Measurements from ENCODE around the gene FBXO48. TPM values are rescaled to one million over a fixed set of nuclear protein-coding genes. Genes with fewer than 3 reads are reported as not detected.

Gene FBXO48
- total RNA-seq, 2 experiments from 2014 or later = 1.1 to 1.2 TPM

DNA sequence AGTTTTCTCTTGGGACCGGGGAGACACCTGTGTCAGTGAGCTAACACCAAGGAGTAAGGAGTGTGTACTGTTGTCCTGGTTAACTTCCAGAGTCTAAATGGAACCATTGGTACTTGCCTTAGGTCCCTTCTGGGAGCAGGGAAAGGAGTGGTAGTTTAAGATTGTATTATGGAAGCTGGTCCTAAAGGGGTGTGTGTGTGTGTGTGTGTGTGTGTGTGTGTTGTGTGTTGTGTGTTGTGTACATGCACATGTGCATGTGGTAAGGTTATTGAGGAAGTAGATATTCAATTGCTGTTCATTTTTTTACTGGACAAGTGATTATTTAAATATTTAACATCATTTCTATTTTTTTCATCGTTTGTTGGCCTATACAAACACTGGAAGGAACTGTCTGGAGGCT, 1.7 kb upstream of the FBXO48 start:
- Mint-ChIP-seq H3K9me3 (no peaks in the 10 kb centered on the region), H3K27ac (no peak overlapping the region), H3K4me3 (peak overlapping the region; percentile 94), H3K4me1 (ENCODE audit: low read depth) (peaks cover 43% of the 10 kb centered on the region), H3K36me3 (ENCODE audit: low read depth) (peaks cover 2% of the 10 kb centered on the region), H3K27me3 (ENCODE audit: low read depth) (no peaks in the 10 kb centered on the region)
- DNase-seq = no peak
- intact Hi-C loops (cut with micrococcal nuclease) = loop anchor here (5.0 kb wide), 1 partner anchor 48 kb away; no protein-coding TSS in a partner anchor
- CTCF ChIA-PET = interaction anchor here (0.6 to 6.7 kb wide), 8 partner anchors 19 to 458 kb away, joined by 3 to 60 read pairs (median 4); no protein-coding TSS in a partner anchor

DNA sequence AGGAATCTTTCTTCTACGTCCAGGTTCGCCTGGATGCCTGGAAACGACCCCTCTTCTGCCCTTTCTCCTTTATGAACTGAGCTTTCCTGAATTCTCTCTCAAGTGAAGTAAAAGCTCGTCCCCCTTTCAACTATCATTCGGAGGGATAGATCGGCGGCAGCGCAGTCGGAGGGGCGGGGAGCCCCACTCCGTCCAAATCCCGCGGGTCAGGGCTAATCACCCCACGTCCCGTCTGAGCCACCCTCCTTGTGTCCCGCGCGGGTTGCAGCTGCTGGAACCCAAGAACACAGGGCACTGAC, 367 bp downstream of the FBXO48 start:
- H3K27ac Mint-ChIP-seq = peak overlapping the region; percentile 93
- CTCF ChIA-PET = interaction anchor here (0.9 to 6.7 kb wide), 14 partner anchors 13 to 460 kb away, joined by 3 to 60 read pairs (median 5); partner anchors contain the start of gene PROKR1

DNA sequence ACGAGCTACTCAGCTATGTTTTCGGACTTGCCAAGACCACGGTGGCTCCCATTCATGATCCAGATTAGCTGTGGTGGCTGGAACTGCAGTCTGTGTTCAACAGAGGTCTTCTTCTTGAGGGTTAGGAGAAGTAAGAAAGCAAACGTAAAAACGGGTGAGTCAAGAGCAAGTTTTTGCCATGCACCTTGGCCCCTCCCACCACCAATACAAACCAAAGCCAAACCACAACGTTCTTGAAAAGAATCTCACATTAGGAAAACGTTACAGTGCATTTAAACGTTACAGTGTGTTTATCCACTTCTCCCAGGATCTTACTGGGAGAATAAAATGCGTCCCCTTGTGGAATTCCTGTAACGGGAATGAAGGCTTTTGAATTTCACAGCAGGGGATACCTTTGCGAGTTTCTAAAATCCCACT, 725 bp downstream of the FBXO48 start:
- H3K27ac Mint-ChIP-seq = peak overlapping the region; percentile 93
- H3K4me1 Mint-ChIP-seq (ENCODE audit: low read depth) = peaks cover 40% of the 10 kb centered on the region
- H3K4me3 Mint-ChIP-seq = peak overlapping the region; percentile 94
- intact Hi-C loops (cut with micrococcal nuclease) = loop anchor here (5.0 kb wide), 1 partner anchor 51 kb away; no protein-coding TSS in a partner anchor
- H3K36me3 Mint-ChIP-seq (ENCODE audit: low read depth) = peaks cover 2% of the 10 kb centered on the region
- no peaks in the 10 kb centered on the region for H3K27me3 Mint-ChIP-seq (ENCODE audit: low read depth)
- CTCF ChIA-PET = interaction anchor here (0.6 to 6.7 kb wide), 16 partner anchors 12 to 460 kb away, joined by 3 to 60 read pairs (median 4); partner anchors contain the start of gene PROKR1
- H3K9me3 Mint-ChIP-seq = no peaks in the 10 kb centered on the region
- peak; percentile 84 for DNase-seq

More for the DNA sequence above, 367 bp downstream of the FBXO48 start:
- DNase-seq = no peak
- H3K27me3 Mint-ChIP-seq (ENCODE audit: low read depth) = no peaks in the 10 kb centered on the region
- H3K4me3 Mint-ChIP-seq = peak overlapping the region; percentile 94
- peaks cover 2% of the 10 kb centered on the region for H3K36me3 Mint-ChIP-seq (ENCODE audit: low read depth)
- no peaks in the 10 kb centered on the region for H3K9me3 Mint-ChIP-seq
- peaks cover 40% of the 10 kb centered on the region for H3K4me1 Mint-ChIP-seq (ENCODE audit: low read depth)
- intact Hi-C loops (cut with micrococcal nuclease) = loop anchor here (1.0 to 5.0 kb wide), 17 partner anchors 42 to 588 kb away; partner anchors contain the start of genes C1D and PNO1

DNA sequence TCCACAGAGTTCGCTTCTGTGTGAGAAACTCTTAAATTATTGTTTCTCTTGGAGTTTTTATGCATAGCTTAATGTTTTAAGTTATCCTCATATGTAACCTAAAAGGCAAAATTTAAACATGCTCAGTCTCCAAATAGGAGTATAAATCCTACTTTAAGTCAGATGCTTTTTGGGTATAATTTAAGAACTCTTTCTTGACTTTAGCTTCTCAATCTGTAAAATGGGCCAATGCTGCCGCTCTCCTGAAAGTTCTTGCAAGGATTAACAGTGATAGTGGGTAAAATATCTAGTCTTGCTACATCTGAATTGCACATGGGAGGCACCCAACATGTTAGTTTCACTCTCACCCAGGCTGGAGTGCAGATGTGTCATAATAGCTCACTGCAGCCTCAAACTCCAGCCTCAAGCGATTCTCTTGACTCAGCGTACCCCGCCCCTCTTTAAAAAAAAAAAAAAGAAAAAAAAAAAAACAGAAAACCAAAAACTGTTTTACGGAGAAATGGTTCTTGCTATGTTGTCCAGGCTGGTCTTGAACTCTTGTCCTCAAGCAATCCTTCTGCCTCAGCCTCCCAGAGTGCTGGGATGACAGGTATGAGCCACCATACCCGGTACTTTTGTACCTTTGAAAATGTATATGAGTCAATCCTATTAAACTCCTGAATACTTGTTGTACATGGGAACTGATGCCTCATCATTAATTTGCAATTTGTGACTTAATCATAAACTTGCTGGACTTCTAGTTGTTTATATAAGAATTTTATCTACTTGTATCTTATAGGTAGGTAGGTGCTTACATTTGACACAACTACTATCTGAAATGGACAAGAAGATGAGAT, 1.8 kb downstream of the FBXO48 start:
- H3K9me3 Mint-ChIP-seq = no peaks in the 10 kb centered on the region
- CTCF ChIA-PET = interaction anchor here (0.6 to 6.7 kb wide), 20 partner anchors 11 to 461 kb away, joined by 3 to 60 read pairs (median 6); partner anchors contain the start of gene PROKR1

DNA sequence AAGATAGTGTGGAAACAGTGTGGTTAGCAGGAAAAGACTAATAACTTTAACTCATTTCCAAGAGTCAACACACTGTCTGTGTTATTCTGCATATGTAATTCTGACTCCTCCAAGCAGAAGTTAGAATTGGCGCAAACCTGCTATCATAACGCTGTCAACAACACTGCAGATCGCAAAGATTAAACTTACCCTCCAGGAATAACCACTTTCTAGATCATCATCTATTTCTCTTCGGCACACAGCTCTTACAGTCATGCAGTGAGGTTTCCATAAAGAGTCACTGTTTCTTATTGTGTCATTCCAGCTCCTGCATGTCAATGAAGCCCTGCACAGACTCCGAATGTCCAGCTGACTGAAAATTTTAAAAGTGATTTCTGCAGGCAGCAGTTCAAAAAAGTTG, 2.4 kb downstream of the FBXO48 start:
- H3K9me3 Mint-ChIP-seq = no peaks in the 10 kb centered on the region
- no peak overlapping the region for H3K27ac Mint-ChIP-seq
- no peak overlapping the region for H3K4me3 Mint-ChIP-seq
- peaks cover 2% of the 10 kb centered on the region for H3K36me3 Mint-ChIP-seq (ENCODE audit: low read depth)
- H3K4me1 Mint-ChIP-seq (ENCODE audit: low read depth) = peaks cover 34% of the 10 kb centered on the region
- intact Hi-C loops (cut with micrococcal nuclease) = loop anchor here (5.0 kb wide), 1 partner anchor 53 kb away; no protein-coding TSS in a partner anchor
- CTCF ChIA-PET = interaction anchor here (0.6 to 6.7 kb wide), 17 partner anchors 11 to 462 kb away, joined by 3 to 60 read pairs (median 6); no protein-coding TSS in a partner anchor
- H3K27me3 Mint-ChIP-seq (ENCODE audit: low read depth) = no peaks in the 10 kb centered on the region
- no peak for DNase-seq

More for the DNA sequence above, 1.8 kb downstream of the FBXO48 start:
- peaks cover 2% of the 10 kb centered on the region for H3K36me3 Mint-ChIP-seq (ENCODE audit: low read depth)
- peak overlapping the region; percentile 93 for H3K27ac Mint-ChIP-seq
- intact Hi-C loops (cut with micrococcal nuclease) = loop anchor here (5.0 kb wide), 1 partner anchor 52 kb away; no protein-coding TSS in a partner anchor
- peaks cover 40% of the 10 kb centered on the region for H3K4me1 Mint-ChIP-seq (ENCODE audit: low read depth)
- H3K4me3 Mint-ChIP-seq = peak overlapping the region; percentile 94
- no peaks in the 10 kb centered on the region for H3K27me3 Mint-ChIP-seq (ENCODE audit: low read depth)
- peak; percentile 74 for DNase-seq

DNA sequence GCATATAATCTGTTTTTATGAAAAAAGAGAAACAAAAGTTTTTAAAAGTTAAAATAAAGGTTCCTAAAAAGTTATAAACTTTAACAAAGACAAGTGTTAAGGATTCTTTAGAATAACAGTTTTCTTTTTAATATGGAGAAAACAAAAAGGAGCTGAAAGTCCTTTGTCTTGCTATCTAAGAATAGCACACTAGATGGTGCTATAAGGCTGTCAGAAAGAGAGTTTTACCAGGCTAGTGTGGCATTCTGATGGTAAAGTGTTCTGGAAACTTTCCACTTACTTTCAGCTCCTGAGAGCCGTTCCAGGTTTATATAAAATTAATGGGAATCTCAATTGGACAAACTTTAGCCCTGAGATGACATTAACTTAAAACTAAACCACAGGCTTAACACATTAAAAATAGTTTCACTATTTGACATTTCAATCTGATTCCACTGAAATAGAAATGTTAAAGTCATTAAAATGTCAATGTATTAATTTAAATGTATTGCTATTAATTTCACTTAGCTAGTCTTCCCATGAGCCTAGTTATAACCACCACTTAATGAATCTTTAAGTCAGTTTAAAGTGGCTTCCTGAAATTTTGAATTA, 3.7 kb downstream of the FBXO48 start:
- Mint-ChIP-seq H3K27me3 (ENCODE audit: low read depth) (no peaks in the 10 kb centered on the region), H3K4me1 (ENCODE audit: low read depth) (peaks cover 30% of the 10 kb centered on the region), H3K4me3 (no peak overlapping the region), H3K9me3 (no peaks in the 10 kb centered on the region), H3K27ac (no peak overlapping the region), H3K36me3 (ENCODE audit: low read depth) (peaks cover 2% of the 10 kb centered on the region)
- no peak for DNase-seq
- CTCF ChIA-PET = interaction anchor here (0.5 to 6.7 kb wide), 39 partner anchors 10 to 479 kb away, joined by 3 to 60 read pairs (median 3); no protein-coding TSS in a partner anchor
- intact Hi-C loops (cut with micrococcal nuclease) = loop anchor here (1.0 to 2.0 kb wide), 3 partner anchors 131 to 843 kb away; no protein-coding TSS in a partner anchor

DNA sequence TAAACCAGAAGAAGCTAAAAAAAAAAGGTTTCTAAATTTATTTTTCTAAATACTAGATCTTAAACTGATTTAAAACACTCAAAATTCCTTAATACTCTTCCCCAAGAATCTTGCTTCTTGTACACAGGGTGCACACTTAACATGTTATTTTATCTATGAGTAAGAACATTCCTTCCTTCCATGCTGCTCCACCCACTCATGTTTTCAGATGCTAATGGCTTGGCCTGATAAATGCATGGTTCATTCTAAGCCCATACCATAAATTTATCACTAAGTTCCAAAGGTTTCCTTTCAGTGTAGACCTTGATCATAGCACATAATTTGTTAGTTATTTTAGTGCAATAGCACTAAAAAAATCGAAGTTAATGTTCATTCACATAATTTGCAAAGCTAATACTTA, 8.1 kb downstream of the FBXO48 start:
- Mint-ChIP-seq H3K27me3 (ENCODE audit: low read depth) (no peaks in the 10 kb centered on the region), H3K4me1 (ENCODE audit: low read depth) (peaks cover 13% of the 10 kb centered on the region), H3K27ac (no peak overlapping the region), H3K4me3 (no peak overlapping the region), H3K9me3 (no peaks in the 10 kb centered on the region), H3K36me3 (ENCODE audit: low read depth) (no peaks in the 10 kb centered on the region)
- no peak for DNase-seq
- intact Hi-C loops (cut with micrococcal nuclease) = no loop called here
- CTCF ChIA-PET = interaction anchor here (0.7 kb wide), 1 partner anchor 96 kb away, joined by 3 read pairs; no protein-coding TSS in a partner anchor

DNA sequence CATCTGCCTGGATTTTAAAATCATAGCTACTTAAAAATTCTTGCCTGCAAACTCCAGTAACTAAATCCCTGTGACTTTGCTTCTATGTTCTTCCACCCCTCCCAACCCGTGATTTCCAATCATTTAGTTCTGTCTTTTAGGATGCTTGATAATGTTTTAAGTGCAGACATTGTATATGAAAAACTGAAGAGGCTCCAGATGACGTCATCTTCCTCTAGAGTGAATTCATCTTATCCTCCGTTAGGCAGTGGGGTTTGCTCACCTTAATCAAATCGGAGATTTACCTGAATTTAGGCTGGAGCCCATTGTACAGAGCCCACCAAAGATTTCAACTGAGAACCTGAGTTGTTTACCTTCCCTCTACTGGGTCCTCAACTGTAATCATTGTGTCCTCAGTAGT, 10.9 kb downstream of the FBXO48 start:
- H3K4me3 Mint-ChIP-seq = no peak overlapping the region
- no peaks in the 10 kb centered on the region for H3K27me3 Mint-ChIP-seq (ENCODE audit: low read depth)
- H3K27ac Mint-ChIP-seq = no peak overlapping the region
- intact Hi-C loops (cut with micrococcal nuclease) = no loop called here
- DNase-seq = no peak
- CTCF ChIA-PET = interaction anchor here (0.6 kb wide), 1 partner anchor 9 kb away, joined by 3 read pairs; no protein-coding TSS in a partner anchor
- peaks cover 21% of the 10 kb centered on the region for H3K4me1 Mint-ChIP-seq (ENCODE audit: low read depth)
- H3K36me3 Mint-ChIP-seq (ENCODE audit: low read depth) = no peaks in the 10 kb centered on the region
- H3K9me3 Mint-ChIP-seq = no peaks in the 10 kb centered on the region

DNA sequence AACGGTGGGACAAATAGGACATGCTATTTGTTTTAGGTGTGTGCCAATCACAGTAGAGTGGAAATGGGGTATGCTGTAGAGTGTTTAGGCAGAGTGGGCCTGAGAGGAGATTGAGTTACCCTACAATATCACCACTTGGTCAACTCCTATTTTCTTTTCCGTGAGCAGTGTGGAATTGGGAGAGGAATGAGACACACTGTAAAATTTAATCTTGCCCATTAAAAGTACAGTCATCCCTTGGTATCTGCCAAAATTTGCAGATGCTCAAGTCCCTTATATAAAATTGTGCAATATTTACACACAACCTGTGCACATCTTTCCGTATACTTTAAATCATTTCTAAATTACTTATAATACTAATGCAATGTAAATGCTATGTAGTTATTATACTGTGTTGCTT, 12.4 kb downstream of the FBXO48 start:
- no peak overlapping the region for H3K27ac Mint-ChIP-seq
- intact Hi-C loops (cut with micrococcal nuclease) = no loop called here

DNA sequence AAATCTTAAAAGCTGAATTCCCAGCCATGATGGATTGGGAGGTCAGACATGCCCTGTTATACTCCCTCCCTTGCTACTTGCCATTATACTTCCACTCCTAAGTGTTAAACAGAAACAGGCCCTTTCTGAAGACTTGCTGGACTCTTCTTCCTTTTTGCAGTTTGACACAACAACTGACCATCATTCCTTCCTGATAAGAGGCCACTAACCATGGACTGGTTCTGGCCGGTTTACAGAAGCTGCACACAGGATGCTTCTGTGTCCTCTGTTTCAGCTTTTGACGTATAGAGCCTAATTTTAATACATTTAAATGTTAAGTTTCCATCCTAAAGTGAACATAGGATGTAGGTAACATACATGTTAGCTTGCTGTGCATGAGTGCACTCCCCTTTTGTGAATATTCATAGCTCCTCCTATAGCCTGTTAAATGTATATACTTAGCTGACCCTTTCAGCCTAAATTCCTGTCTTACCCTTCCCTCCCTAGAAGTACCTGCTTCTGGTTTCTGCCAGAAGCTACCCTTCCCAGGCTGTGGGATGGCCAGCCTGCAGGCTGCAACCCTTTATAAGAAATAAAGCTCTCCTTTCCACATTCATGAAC, 13.2 kb downstream of the FBXO48 start:
- Mint-ChIP-seq H3K27ac (no peak overlapping the region), H3K4me3 (no peak overlapping the region), H3K9me3 (no peaks in the 10 kb centered on the region), H3K27me3 (ENCODE audit: low read depth) (no peaks in the 10 kb centered on the region), H3K36me3 (ENCODE audit: low read depth) (no peaks in the 10 kb centered on the region), H3K4me1 (ENCODE audit: low read depth) (peaks cover 19% of the 10 kb centered on the region)
- intact Hi-C loops (cut with micrococcal nuclease) = no loop called here
- CTCF ChIA-PET = interaction anchor here (0.8 to 2.4 kb wide), 6 partner anchors 10 to 781 kb away, joined by 3 to 21 read pairs (median 3); partner anchors contain the start of gene FBXO48
- no peak for DNase-seq

More for the DNA sequence above, 12.4 kb downstream of the FBXO48 start:
- H3K9me3 Mint-ChIP-seq = no peaks in the 10 kb centered on the region
- peaks cover 21% of the 10 kb centered on the region for H3K4me1 Mint-ChIP-seq (ENCODE audit: low read depth)
- no peak for DNase-seq
- H3K4me3 Mint-ChIP-seq = no peak overlapping the region
- H3K27me3 Mint-ChIP-seq (ENCODE audit: low read depth) = no peaks in the 10 kb centered on the region
- CTCF ChIA-PET = interaction anchor here (1.5 to 2.4 kb wide), 2 partner anchors 9 to 66 kb away, joined by 3 to 21 read pairs; no protein-coding TSS in a partner anchor
- no peaks in the 10 kb centered on the region for H3K36me3 Mint-ChIP-seq (ENCODE audit: low read depth)

DNA sequence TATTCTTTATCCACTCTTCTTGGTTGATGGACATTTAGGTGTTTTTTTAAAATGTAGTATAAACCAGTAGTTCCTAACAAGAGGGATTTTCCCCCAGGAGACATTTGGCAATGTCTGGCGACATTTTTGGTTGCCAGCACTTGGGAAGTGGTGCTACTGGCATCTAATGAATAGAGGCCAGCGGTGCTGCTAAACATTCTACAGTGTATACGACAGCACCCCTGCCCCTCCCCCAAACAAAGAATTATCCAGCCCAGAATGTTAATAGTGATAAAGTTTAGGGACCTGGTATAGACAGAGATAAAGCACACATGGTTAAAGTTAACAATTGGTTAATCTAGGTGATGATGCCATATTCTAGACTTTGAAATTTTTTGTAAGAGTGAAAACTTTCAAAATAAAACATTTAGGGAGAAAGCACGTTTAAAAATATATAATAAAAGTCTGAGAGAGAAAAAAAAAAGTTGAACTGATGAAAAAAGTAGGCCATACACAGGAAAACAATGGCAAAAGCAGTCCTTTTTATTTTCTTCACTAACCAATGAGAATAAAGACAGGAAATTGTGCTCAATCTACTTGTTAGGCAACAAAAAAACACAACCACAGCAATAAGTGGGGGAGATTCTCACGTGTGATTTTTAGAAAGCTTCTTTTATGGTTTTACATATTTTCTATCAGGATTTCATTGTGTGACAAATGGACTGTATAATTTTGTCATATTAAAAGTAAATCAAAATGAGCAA, 14.8 kb downstream of the FBXO48 start:
- DNase-seq = no peak
- no peak overlapping the region for H3K27ac Mint-ChIP-seq
- peaks cover 10% of the 10 kb centered on the region for H3K4me1 Mint-ChIP-seq (ENCODE audit: low read depth)
- CTCF ChIA-PET = interaction anchor here (0.7 to 2.4 kb wide), 4 partner anchors 9 to 459 kb away, joined by 3 to 21 read pairs (median 3); no protein-coding TSS in a partner anchor
- H3K9me3 Mint-ChIP-seq = no peaks in the 10 kb centered on the region
- intact Hi-C loops (cut with micrococcal nuclease) = no loop called here
- no peaks in the 10 kb centered on the region for H3K36me3 Mint-ChIP-seq (ENCODE audit: low read depth)
- H3K27me3 Mint-ChIP-seq (ENCODE audit: low read depth) = no peaks in the 10 kb centered on the region
- no peak overlapping the region for H3K4me3 Mint-ChIP-seq
